IMR-90 (cell line): ENCODE data around the gene CYTH4. TPM values are rescaled to one million over a fixed set of nuclear protein-coding genes. Genes with fewer than 3 reads are reported as not detected.

Experiments
- ATAC-seq: fragments of 200-7000 bp; cut with Tn5 transposase; 2 replicates; pipeline ENCODE4 v1.9.1; 2020; ENCODE audit warnings: low read depth, mild to moderate bottlenecking, moderate library complexity
- BruUV-seq: library from RNA; stranded (reverse); fragments of 400-500 nt; replicated peaks from 2 replicates; lab custom pipeline; 2021; lab: Mats Ljungman, UMichigan
- CTCF ChIA-PET: fragments of 300-600 bp; formaldehyde crosslinking; extraction: SDS; loops from one replicate; lab custom pipeline; 2021; ENCODE audit warnings: antibody characterized with exemption; lab: Yijun Ruan, JAX
- POLR2A ChIA-PET: fragments of 300-600 bp; sonication (Branson Sonifier 250); formaldehyde crosslinking; loops from one replicate; lab custom pipeline; 2022; ENCODE audit warnings: antibody characterized with exemption; ENCODE audit not compliant: unreplicated experiment; lab: Charles Lee
- DNase-seq: peaks from one replicate; pipeline ENCODE4 v3.0.0; 2013
- H2AFZ ChIP-seq: replicated peaks from 2 replicates; pipeline ENCODE3; 2013; ENCODE audit warnings: low read length, mild to moderate bottlenecking; ENCODE audit not compliant: poor library complexity
- H2AK5ac ChIP-seq: 2 replicates; pipeline ENCODE4 v1.6.1; 2013; ENCODE audit warnings: low read depth, low read length, inconsistent platforms
- H2AK9ac ChIP-seq: replicated peaks from 2 replicates; pipeline ENCODE3; 2013; ENCODE audit warnings: mild to moderate bottlenecking, low read depth, low read length, moderate library complexity; ENCODE audit not compliant: poor library complexity
- H2BK120ac ChIP-seq: 2 replicates; pipeline ENCODE4 v1.6.1; 2013; ENCODE audit warnings: low read depth, low read length, inconsistent platforms
- H2BK15ac ChIP-seq: 3 replicates; pipeline ENCODE4 v1.6.1; 2013; ENCODE audit warnings: low read depth, low read length, inconsistent platforms
- H2BK20ac ChIP-seq: 2 replicates; pipeline ENCODE4 v1.6.1; 2013; ENCODE audit warnings: low read depth, mild to moderate bottlenecking, inconsistent platforms, low read length, moderate library complexity
- H2BK5ac ChIP-seq: 2 replicates; pipeline ENCODE4 v1.6.1; 2013; ENCODE audit warnings: mild to moderate bottlenecking, low read depth, low read length, inconsistent platforms; ENCODE audit not compliant: poor library complexity, severe bottlenecking
- H3K14ac ChIP-seq: replicated peaks from 2 replicates; pipeline ENCODE4 v1.6.1; 2013; ENCODE audit warnings: low read depth, low read length, inconsistent platforms
- H3K18ac ChIP-seq: 2 replicates; pipeline ENCODE4 v1.6.1; 2013; ENCODE audit warnings: low read depth, low read length, control low read depth
- H3K23ac ChIP-seq: 2 replicates; pipeline ENCODE4 v1.6.1; 2013; ENCODE audit warnings: low read depth, low read length, inconsistent platforms
- H3K27ac ChIP-seq: 2 replicates; pipeline ENCODE4 v1.5.1; 2013; ENCODE audit warnings: mild to moderate bottlenecking, control low read depth, low read length; ENCODE audit not compliant: insufficient read depth
- H3K27me3 ChIP-seq: 2 replicates; pipeline ENCODE4 v1.6.1; 2013; ENCODE audit warnings: low read length; ENCODE audit not compliant: control insufficient read depth, insufficient read depth
- H3K36me3 ChIP-seq: 2 replicates; pipeline ENCODE4 v1.6.1; 2013; ENCODE audit warnings: low read length, mixed read lengths; ENCODE audit not compliant: control insufficient read depth, insufficient read depth
- H3K4ac ChIP-seq: 2 replicates; pipeline ENCODE4 v1.6.1; 2013; ENCODE audit warnings: low read depth, low read length, inconsistent platforms
- H3K4me1 ChIP-seq: 2 replicates; pipeline ENCODE4 v1.6.1; 2013; ENCODE audit warnings: low read length, mixed read lengths; ENCODE audit not compliant: control insufficient read depth, insufficient read depth
- H3K4me2 ChIP-seq: 2 replicates; pipeline ENCODE4 v1.6.1; 2013; ENCODE audit warnings: low read depth, mild to moderate bottlenecking, control low read depth, low read length, moderate library complexity
- H3K4me3 ChIP-seq: 2 replicates; pipeline ENCODE4 v1.5.1; 2013; ENCODE audit warnings: low read depth, mild to moderate bottlenecking, control low read depth, low read length, moderate library complexity; ENCODE audit not compliant: insufficient read depth
- H3K56ac ChIP-seq: 2 replicates; pipeline ENCODE4 v1.6.1; 2013; ENCODE audit warnings: low read length, inconsistent platforms; ENCODE audit not compliant: insufficient read depth; ENCODE audit errors: extremely low read depth
- H3K79me1 ChIP-seq, 2 experiments: 2 replicates each; pipeline ENCODE4 v1.6.1; 2013; ENCODE audit warnings: low read length in 2 of 2, inconsistent platforms in 1 of 2, low read depth in 1 of 2
- H3K9ac ChIP-seq: 2 replicates; pipeline ENCODE4 v1.6.1; 2013; ENCODE audit warnings: low read depth, low read length, control low read depth
- H3K9me1 ChIP-seq: 2 replicates; pipeline ENCODE4 v1.6.1; 2013; ENCODE audit warnings: low read length, inconsistent platforms; ENCODE audit not compliant: insufficient read depth
- H3K9me3 ChIP-seq: 2 replicates; pipeline ENCODE4 v1.6.1; 2013; ENCODE audit warnings: low read length; ENCODE audit not compliant: control insufficient read depth, insufficient read depth
- H4K20me1 ChIP-seq: 2 replicates; pipeline ENCODE4 v1.6.1; 2013; ENCODE audit warnings: low read length, inconsistent platforms; ENCODE audit not compliant: insufficient read depth
- H4K5ac ChIP-seq: 2 replicates; pipeline ENCODE4 v1.6.1; 2013; ENCODE audit warnings: mild to moderate bottlenecking, low read depth, low read length, control low read depth
- H4K8ac ChIP-seq, 2 experiments: 2 replicates each; pipeline ENCODE4 v1.6.1; 2013; ENCODE audit warnings: low read depth in 2 of 2, low read length in 2 of 2, control low read depth in 1 of 2, inconsistent platforms in 1 of 2
- H4K91ac ChIP-seq: 2 replicates; pipeline ENCODE4 v1.6.1; 2013; ENCODE audit warnings: low read depth, low read length, inconsistent platforms; ENCODE audit not compliant: insufficient read depth
- BHLHE40 ChIP-seq: fragments of 150-350 bp; IDR thresholded peaks from 2 replicates; pipeline ENCODE4 v1.6.1; 2016; ENCODE audit warnings: mild to moderate bottlenecking, low read depth, low read length
- CHD1 ChIP-seq: IDR thresholded peaks from 2 replicates; pipeline ENCODE4 v1.6.1; 2012; ENCODE audit warnings: low read depth, low read length, improper control_type of control experiment
- FOS ChIP-seq: fragments of 150-350 bp; IDR thresholded peaks from 2 replicates; pipeline ENCODE4 v1.6.1; 2016; ENCODE audit warnings: low read depth, low read length
- MAZ ChIP-seq: IDR thresholded peaks from 2 replicates; pipeline ENCODE4 v1.6.1; 2012; ENCODE audit warnings: low read depth, mild to moderate bottlenecking, low read length, improper control_type of control experiment, moderate library complexity, borderline replicate concordance
- POLR2A ChIP-seq: IDR thresholded peaks from 2 replicates; pipeline ENCODE4 v1.6.1; 2012; ENCODE audit warnings: mild to moderate bottlenecking, low read depth, low read length
- RAD21 ChIP-seq: IDR thresholded peaks from 2 replicates; pipeline ENCODE4 v1.6.1; 2012; ENCODE audit warnings: low read length, improper control_type of control experiment
- RFX5 ChIP-seq: IDR thresholded peaks from 2 replicates; pipeline ENCODE4 v1.8.0; 2012; ENCODE audit warnings: low read depth, mild to moderate bottlenecking, low read length, moderate library complexity
- SMC3 ChIP-seq: fragments of 150-350 bp; IDR thresholded peaks from 2 replicates; pipeline ENCODE4 v1.6.1; 2016; ENCODE audit warnings: low read depth, mild to moderate bottlenecking, antibody characterized with exemption, low read length, moderate library complexity
- WGBS, 2 experiments: methylation state at CpG; one replicate each; pipeline versions ENCODE4 v1.1.5 to v1.1.7; 2013; ENCODE audit warnings: missing lambda C conversion rate in 2 of 2; ENCODE audit not compliant: insufficient read length in 1 of 2; ENCODE audit errors: extremely low coverage in 2 of 2; 5-methylcytosine and 5-hydroxymethylcytosine counted together
- dilution Hi-C: fragments of 300-500 bp; cut with HindIII; formaldehyde crosslinking; loops from one replicate; pipeline ENCODE4 v1.14.3; 2018; ENCODE audit warnings: low sequenced_read_pairs; ENCODE audit not compliant: unreplicated experiment
- in situ Hi-C: fragments of 300-500 bp; cut with MboI; formaldehyde crosslinking; loops from 3 replicates; pipeline ENCODE4 v1.14.3; 2019; ENCODE audit warnings: low sequenced_read_pairs, inconsistent platforms, mixed read lengths
- intact Hi-C: fragments of 100-400 bp; cut with micrococcal nuclease; formaldehyde crosslinking; loops from 2 replicates; pipeline ENCODE4 v1.10.0; 2022
- polyA plus RNA-seq, 3 experiments: library from polyadenylated mRNA; depleted of rRNA; stranded (reverse); fragments of >200 nt; gene quantifications; 2 replicates each; pipeline ENCODE4 v1.2.3, GENCODE V29; 2012; ENCODE audit warnings: low replicate concordance in 1 of 3
- total RNA-seq: library from RNA; depleted of rRNA; stranded (reverse); fragments of >200 nt; gene quantifications from 2 replicates; pipeline ENCODE4 v1.2.3, GENCODE V29; 2012
- TF ChIP-seq, protein P1 (sequence below): fragments of 150-350 bp; IDR thresholded peaks from 2 replicates; pipeline ENCODE4 v1.6.1; 2016; ENCODE audit warnings: low read depth, mild to moderate bottlenecking, low read length, moderate library complexity, borderline replicate concordance

Gene CYTH4
- total and polyA plus RNA-seq, 2 of the 4 experiments (the other 2 are of a cell fraction) = 0.36 to 0.55 TPM

DNA sequence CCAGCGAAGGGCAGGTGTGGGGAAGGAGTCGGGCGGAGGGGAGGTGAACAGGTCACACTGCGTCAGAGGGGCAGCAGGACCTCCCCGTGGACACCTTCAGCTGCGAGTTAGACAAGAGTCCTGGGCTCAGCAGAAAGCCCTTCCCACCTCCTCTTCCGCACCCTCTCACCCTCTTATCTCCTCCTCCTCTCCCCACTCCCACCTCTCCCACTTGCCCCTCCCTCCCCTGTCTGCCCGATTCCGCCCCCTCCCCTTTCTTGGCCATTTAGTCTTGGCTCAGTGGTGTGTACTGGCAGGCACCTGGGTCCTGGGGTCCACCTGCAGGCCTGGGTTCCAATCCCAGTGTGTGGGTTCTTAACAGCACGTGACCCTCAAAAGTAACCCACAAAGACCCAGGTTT, 37.2 kb downstream of the CYTH4 start:
- Histone ChIP-seq H3K36me3 (no peaks in the 10 kb centered on the region), H4K5ac (no peak overlapping the region), H2BK15ac (no peak overlapping the region), H3K56ac (no peak overlapping the region), H2AK5ac (no peak overlapping the region), H3K4me2 (no peak overlapping the region), H2BK5ac (no peak overlapping the region), H4K91ac (peak overlapping the region; percentile 49; the same call in 1 of the 2 replicates), H3K27me3 (peaks cover 4% of the 10 kb centered on the region; the same call in 1 of the 2 replicates), H2BK20ac (no peak overlapping the region), H2AK9ac (peak overlapping the region; percentile 47), H4K20me1 (no peaks in the 10 kb centered on the region), H3K9me3 (no peaks in the 10 kb centered on the region), H3K4ac (0 out of 2 replicates have a peak overlapping the region, but pooled peaks have one; percentile 10), H3K27ac (no peak overlapping the region), H3K9ac (no peak overlapping the region), H3K9me1 (no peaks in the 10 kb centered on the region), H3K18ac (no peak overlapping the region), H2BK120ac (no peak overlapping the region), H3K23ac (no peak overlapping the region), H3K4me3 (no peak overlapping the region), H4K8ac (no peak overlapping the region), H2AFZ (no peak overlapping the region), H3K79me1 (no peaks in the 10 kb centered on the region), H3K14ac (no peak overlapping the region), H3K4me1 (peaks cover 8% of the 10 kb centered on the region)
- no peak for ATAC-seq
- intact Hi-C loops (loop anchor here (5.0 kb wide), 1 partner anchor 218 kb away; no protein-coding TSS in a partner anchor), in situ Hi-C loops (loop anchor here (5.0 kb wide), 1 partner anchor 138 kb away; no protein-coding TSS in a partner anchor), dilution Hi-C loops (no loop called here)
- POLR2A ChIA-PET = no interaction called here
- BruUV-seq = no TSS peak
- DNase-seq = no peak
- TF ChIP-seq POLR2A (no peak), BHLHE40 (no peak), FOS (no peak), CHD1 (no peak), RFX5 (no peak), RAD21 (no peak), MAZ (no peak), SMC3 (no peak)
- TF ChIP-seq, protein P1, sequence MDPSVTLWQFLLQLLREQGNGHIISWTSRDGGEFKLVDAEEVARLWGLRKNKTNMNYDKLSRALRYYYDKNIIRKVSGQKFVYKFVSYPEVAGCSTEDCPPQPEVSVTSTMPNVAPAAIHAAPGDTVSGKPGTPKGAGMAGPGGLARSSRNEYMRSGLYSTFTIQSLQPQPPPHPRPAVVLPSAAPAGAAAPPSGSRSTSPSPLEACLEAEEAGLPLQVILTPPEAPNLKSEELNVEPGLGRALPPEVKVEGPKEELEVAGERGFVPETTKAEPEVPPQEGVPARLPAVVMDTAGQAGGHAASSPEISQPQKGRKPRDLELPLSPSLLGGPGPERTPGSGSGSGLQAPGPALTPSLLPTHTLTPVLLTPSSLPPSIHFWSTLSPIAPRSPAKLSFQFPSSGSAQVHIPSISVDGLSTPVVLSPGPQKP = no peak
- WGBS, 2 experiments = 82 to 100% methylated on average over 1 to 2 of the region's 10 CpGs
- CTCF ChIA-PET = no interaction called here
